Activated B cell treated with CpG ODN at 0.5 μM for 24 hours (primary cell): ENCODE results near the gene DLG1. TPM values are rescaled to one million over a fixed set of nuclear protein-coding genes. Genes with fewer than 3 reads are reported as not detected.

ENCODE experiments used
- ATAC-seq: fragments of 200-7000 bp; cut with Tn5 transposase; one replicate; pipeline ENCODE4 v1.10.0; 2021; ENCODE audit warnings: low read depth, mild to moderate bottlenecking, moderate library complexity
- CTCF ChIA-PET: fragments of 350-600 bp; sonication (Branson Sonifier 250); formaldehyde crosslinking; loops from one replicate; lab custom pipeline; 2021; ENCODE audit warnings: antibody characterized with exemption; lab: Charles Lee
- POLR2A ChIA-PET: fragments of 350-600 bp; sonication (Branson Sonifier 250); formaldehyde crosslinking; loops from one replicate; lab custom pipeline; 2021; ENCODE audit warnings: antibody characterized with exemption; lab: Charles Lee
- DNase-seq: peaks from one replicate; pipeline ENCODE4 v3.0.0; 2022
- H3K27ac Mint-ChIP-seq: one replicate; pipeline ENCODE4 v1.8.0; 2020; ENCODE audit warnings: mixed read lengths
- H3K27me3 Mint-ChIP-seq: one replicate; pipeline ENCODE4 v1.8.0; 2021; ENCODE audit warnings: mixed read lengths
- H3K36me3 Mint-ChIP-seq: one replicate; pipeline ENCODE4 v1.8.0; 2021; ENCODE audit warnings: low read depth, mixed read lengths
- H3K4me1 Mint-ChIP-seq: one replicate; pipeline ENCODE4 v1.8.0; 2021; ENCODE audit warnings: mixed read lengths
- H3K4me3 Mint-ChIP-seq: one replicate; pipeline ENCODE4 v1.8.0; 2020; ENCODE audit warnings: mild to moderate bottlenecking, mixed read lengths
- H3K9me3 Mint-ChIP-seq: one replicate; pipeline ENCODE4 v1.8.0; 2020; ENCODE audit warnings: mixed read lengths
- intact Hi-C: fragments of 100-400 bp; cut with micrococcal nuclease; formaldehyde crosslinking; loops from one replicate; pipeline ENCODE4 v1.15.1; 2024
- total RNA-seq: library from RNA; stranded (reverse); gene quantifications from 2 replicates; pipeline ENCODE4 v1.2.3, GENCODE V29; 2022
- TF ChIP-seq, protein P1 (sequence below): fragments of 200-600 bp; IDR thresholded peaks from one replicate; pipeline ENCODE4 v1.8.0; 2022; ENCODE audit warnings: antibody characterized with exemption, mild to moderate bottlenecking

Gene DLG1
- total RNA-seq, 1 donor from 2014 or later: 102 TPM

DNA sequence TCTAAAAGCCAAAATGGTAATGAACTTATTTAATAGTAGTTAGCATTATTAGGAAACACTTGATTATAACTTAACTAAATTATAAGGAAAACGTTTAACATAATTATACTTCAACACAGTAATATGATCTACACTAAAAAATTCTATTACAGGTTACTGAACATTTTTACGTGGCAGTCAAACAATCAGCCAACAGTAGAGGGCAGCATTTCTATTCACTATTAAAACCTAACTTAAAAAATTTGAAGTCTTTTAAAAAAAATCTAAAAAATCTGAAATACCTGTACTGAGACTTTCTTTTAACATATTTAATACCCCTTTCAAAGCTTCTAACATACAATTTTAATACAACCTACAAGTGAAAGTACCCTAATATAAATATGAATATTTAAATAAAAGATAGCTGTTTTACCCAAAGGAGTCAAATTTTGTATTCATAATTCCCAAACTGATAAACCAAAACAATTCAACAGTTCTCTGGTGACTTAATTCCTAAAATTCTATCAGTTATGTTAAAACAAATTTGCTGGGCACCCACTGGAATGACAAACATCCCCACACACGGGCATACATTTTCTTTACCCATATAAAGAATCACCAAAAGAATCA is 41.5 kb downstream of the DLG1 start:
- intact Hi-C loops: loop anchor here (1.0 to 5.0 kb wide), 2 partner anchors 195 to 253 kb away; no protein-coding TSS in a partner anchor
- DNase-seq (no peak), ATAC-seq (no peak)
- no peak overlapping the region for H3K4me3 Mint-ChIP-seq
- H3K9me3 Mint-ChIP-seq: no peaks in the 10 kb centered on the region
- no peaks in the 10 kb centered on the region for H3K27me3 Mint-ChIP-seq
- CTCF ChIA-PET: interaction anchor here (0.6 to 3.4 kb wide), 22 partner anchors 10 to 260 kb away, joined by 3 to 48 read pairs (median 4); no protein-coding TSS in a partner anchor
- POLR2A ChIA-PET: no interaction called here
- TF ChIP-seq, protein P1, sequence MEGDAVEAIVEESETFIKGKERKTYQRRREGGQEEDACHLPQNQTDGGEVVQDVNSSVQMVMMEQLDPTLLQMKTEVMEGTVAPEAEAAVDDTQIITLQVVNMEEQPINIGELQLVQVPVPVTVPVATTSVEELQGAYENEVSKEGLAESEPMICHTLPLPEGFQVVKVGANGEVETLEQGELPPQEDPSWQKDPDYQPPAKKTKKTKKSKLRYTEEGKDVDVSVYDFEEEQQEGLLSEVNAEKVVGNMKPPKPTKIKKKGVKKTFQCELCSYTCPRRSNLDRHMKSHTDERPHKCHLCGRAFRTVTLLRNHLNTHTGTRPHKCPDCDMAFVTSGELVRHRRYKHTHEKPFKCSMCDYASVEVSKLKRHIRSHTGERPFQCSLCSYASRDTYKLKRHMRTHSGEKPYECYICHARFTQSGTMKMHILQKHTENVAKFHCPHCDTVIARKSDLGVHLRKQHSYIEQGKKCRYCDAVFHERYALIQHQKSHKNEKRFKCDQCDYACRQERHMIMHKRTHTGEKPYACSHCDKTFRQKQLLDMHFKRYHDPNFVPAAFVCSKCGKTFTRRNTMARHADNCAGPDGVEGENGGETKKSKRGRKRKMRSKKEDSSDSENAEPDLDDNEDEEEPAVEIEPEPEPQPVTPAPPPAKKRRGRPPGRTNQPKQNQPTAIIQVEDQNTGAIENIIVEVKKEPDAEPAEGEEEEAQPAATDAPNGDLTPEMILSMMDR: no peak
- H3K4me1 Mint-ChIP-seq: peaks cover 20% of the 10 kb centered on the region
- H3K27ac Mint-ChIP-seq: no peak overlapping the region
- peaks cover 16% of the 10 kb centered on the region for H3K36me3 Mint-ChIP-seq

DNA sequence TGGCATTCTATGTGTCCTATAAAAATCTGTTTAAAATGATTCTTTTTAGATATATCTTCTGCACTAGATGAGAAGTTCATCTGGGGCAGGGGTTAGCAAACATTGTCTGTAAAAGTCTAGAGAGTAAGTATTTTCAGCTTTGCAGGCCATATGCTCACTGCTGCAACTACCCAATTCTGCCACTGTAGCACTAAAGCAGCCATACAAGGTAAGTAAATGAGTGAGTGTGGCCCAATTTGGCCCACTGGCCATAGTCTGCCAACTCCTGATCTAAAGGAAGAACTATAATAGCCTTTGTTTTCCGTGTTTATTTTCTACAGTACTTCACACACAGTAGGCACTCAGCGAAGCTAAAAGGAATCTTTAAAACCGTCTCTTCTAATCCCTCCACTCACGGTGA is 42.3 kb downstream of the DLG1 start:
- Mint-ChIP-seq H3K4me3 (no peak overlapping the region), H3K27me3 (no peaks in the 10 kb centered on the region), H3K36me3 (peaks cover 24% of the 10 kb centered on the region), H3K9me3 (no peaks in the 10 kb centered on the region), H3K4me1 (peaks cover 19% of the 10 kb centered on the region), H3K27ac (no peak overlapping the region)
- intact Hi-C loops: loop anchor here (5.0 kb wide), 1 partner anchor 196 kb away; no protein-coding TSS in a partner anchor
- CTCF ChIA-PET: interaction anchor here (0.6 to 3.4 kb wide), 12 partner anchors 13 to 260 kb away, joined by 3 to 48 read pairs (median 6); no protein-coding TSS in a partner anchor
- TF ChIP-seq, protein P1: no peak
- POLR2A ChIA-PET: no interaction called here
- DNase-seq: no peak
- no peak for ATAC-seq

DNA sequence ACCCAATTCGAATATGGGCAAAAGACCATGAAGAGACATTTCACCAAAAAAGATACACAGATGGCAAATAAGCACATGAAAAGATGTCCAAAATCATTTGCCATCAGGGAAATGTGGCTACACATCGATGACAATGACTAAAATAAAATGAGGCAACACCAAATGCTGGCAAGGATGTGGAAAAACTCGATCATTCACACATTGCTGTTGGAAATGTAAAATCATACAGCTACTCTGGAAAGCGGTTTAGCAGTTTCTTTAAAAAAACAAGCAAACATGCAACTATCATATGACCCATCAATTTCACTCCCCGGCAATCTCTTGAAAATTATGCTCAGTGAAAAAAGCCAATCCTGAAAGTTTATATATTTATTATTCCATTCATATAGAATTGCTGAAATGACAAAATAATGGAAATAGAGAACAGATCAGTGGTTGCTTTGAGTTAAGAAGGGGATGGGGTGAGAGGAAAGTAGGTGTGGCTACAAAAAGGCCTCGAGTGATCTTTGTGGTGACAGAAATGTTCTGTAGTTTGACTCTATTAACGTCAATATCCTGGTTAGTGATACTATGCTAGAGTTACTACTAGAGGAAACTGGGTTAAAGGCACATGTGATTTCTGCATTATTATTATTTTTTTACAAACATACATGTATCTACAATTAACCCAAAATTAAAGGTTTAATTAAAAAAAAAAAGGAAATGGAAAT is 45.0 kb downstream of the DLG1 start:
- peaks cover 13% of the 10 kb centered on the region for H3K4me1 Mint-ChIP-seq
- no peak overlapping the region for H3K27ac Mint-ChIP-seq
- H3K9me3 Mint-ChIP-seq: peaks cover 10% of the 10 kb centered on the region
- ATAC-seq (no peak), DNase-seq (no peak)
- no peak overlapping the region for H3K4me3 Mint-ChIP-seq
- H3K27me3 Mint-ChIP-seq: no peaks in the 10 kb centered on the region
- TF ChIP-seq, protein P1: no peak
- intact Hi-C loops: no loop called here
- CTCF ChIA-PET: no interaction called here
- POLR2A ChIA-PET: no interaction called here
- H3K36me3 Mint-ChIP-seq: peaks cover 40% of the 10 kb centered on the region

DNA sequence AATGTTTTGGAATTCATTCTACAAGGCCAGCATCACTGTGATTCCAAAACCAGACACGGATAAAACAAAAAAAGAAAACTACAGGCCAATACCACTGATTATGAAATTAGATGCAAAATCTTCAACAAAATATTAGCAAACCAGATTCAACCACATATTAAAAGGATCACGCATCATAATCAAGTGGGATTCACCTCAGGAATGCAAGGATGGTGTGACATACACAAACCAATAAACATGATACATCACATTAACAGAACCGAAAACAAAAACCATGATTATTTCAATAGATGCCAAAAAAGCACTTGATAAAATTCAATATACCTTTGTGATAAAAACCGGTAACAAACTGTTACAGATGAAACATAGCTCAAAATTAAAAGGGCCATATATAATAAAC is 48.9 kb downstream of the DLG1 start:
- Mint-ChIP-seq H3K9me3 (peaks cover 22% of the 10 kb centered on the region), H3K36me3 (peaks cover 68% of the 10 kb centered on the region)

DNA sequence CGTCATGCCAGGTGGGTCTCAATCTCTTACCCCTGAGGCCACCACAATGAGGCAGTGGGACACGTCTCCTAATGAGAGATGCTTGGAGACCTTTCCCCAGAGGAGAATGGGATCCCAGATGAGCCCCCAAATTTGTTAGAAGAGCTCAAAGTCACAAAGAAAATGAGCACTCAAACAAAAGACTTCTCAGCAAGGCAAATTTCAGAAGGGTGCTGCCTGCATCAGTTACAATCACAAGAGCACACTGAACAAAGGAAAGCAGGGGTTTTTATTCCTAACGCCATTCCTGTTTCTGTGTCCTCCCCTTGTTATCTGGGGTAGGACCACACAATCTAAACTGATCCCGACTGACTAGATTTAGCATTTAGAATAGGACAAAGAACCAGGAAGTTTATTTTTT is 50.1 kb downstream of the DLG1 start:
- CTCF ChIA-PET: no interaction called here
- intact Hi-C loops: no loop called here
- Mint-ChIP-seq H3K4me3 (no peak overlapping the region), H3K36me3 (peaks cover 78% of the 10 kb centered on the region), H3K27ac (no peak overlapping the region), H3K27me3 (no peaks in the 10 kb centered on the region), H3K9me3 (peaks cover 29% of the 10 kb centered on the region), H3K4me1 (peaks cover 2% of the 10 kb centered on the region)
- no peak for ATAC-seq
- POLR2A ChIA-PET: no interaction called here
- TF ChIP-seq, protein P1: no peak
- DNase-seq: no peak

More for the DNA sequence above, 48.9 kb downstream of the DLG1 start:
- TF ChIP-seq, protein P1: no peak
- Mint-ChIP-seq H3K4me3 (no peak overlapping the region), H3K4me1 (peaks cover 11% of the 10 kb centered on the region), H3K27me3 (no peaks in the 10 kb centered on the region), H3K27ac (no peak overlapping the region)
- no peak for DNase-seq
- ChIA-PET POLR2A (no interaction called here), CTCF (no interaction called here)
- intact Hi-C loops: no loop called here
- no peak for ATAC-seq
